HG02763 (cell line): ENCODE results near the gene SIM1.

Experiments
- ATAC-seq: cut with Tn5 transposase; IDR thresholded peaks from one replicate; pipeline ENCODE4 v1.9.1; 2021; ENCODE audit warnings: mild to moderate bottlenecking, moderate library complexity; ENCODE audit not compliant: unreplicated experiment

The SIM1 gene

DNA sequence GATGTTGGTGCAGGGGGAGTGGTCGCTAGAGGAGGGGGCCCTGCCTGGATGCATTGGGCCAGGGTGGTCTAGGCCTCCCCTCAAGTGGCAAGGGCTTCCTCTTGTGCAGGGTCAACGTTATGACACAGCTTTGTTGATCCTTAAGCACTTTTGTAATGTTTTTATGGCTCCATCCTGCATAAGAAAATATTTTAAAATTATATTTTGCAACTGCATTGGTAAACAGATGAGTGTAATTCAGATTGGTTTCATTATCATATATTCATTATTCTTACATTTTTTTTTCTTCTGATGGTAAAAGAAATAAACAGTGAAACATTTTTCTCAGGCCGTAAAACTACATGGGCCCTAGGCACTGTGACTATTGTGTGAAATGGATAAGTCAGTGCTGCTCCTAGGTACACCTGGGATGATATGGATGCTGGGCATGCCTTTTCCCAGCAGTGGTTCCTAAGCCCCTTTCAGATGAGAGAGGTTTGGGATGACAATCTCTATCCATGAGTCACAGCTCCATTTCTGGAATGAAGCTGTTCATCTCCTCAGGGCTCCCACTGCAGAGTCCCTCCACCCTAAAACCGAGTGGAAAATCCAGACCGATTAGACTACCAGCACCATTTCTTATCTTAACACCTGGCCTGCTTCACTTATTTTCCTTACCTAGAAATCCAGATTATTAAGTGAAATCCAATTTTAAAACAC lies 5.8 kb upstream of the SIM1 start:
- ATAC-seq = no peak

DNA sequence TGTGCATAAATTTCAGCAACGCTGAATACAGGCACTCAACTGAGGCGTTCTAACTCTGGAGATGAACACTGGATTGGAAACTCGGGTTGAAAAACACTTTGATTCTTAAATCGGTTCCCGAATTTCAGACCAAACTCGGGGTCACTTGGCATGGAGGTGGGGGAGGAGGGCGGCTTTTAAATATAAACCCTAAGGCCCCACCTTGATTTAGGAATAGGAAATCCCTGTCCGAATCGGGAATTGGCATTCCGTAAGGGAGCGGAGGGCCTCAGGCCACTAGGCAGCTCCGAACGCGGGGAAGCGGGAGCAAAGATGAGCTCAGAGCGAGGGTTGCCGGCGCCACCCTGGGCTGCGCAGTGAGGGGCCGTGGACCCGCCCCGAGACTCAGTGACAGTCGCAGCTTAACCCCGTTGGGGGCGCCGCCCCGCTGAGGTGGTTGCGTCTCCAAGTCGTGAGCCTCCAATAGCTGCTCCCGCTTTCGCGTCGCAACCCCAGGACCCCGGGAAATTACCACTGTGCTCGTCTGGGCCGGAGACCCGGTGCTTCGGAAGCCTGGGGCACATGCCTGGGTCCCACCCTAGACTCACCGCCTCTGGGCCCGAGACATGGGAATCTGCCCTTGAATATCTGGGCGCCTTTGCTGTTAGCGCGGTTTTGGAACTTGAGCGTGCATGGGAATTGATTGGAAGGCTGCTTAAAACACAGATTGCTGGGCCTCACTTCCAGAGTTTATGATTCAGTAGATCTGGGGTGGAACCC lies 4.6 kb upstream of the SIM1 start:
- no peak for ATAC-seq

DNA sequence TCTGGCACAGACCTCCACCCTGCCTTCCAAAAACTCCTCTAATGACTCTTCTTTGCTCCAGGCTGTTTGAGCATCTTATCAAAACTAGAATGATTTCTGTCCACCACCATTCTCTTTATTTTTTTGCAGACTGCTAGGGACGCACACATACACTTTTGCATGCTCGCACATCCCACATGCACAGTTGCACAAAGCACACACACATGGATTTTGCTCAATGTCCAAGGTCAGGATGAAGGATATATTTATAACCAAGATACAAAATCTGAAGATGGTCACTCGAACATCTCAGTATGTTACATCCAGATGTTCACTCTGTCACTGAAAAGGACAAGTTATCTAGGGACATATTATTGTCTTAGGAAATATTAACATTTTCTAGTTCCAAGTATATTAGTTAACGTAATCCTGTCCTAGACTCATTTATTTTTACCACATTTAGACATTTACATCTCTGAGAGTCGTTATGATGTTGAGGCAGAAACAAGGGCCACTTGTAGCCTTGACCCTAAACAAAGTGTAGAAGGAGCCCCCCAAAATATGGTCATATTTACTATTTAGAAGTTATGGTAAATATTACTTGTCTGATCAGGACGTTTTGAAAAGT lies 3.4 kb upstream of the SIM1 start:
- no peak for ATAC-seq

DNA sequence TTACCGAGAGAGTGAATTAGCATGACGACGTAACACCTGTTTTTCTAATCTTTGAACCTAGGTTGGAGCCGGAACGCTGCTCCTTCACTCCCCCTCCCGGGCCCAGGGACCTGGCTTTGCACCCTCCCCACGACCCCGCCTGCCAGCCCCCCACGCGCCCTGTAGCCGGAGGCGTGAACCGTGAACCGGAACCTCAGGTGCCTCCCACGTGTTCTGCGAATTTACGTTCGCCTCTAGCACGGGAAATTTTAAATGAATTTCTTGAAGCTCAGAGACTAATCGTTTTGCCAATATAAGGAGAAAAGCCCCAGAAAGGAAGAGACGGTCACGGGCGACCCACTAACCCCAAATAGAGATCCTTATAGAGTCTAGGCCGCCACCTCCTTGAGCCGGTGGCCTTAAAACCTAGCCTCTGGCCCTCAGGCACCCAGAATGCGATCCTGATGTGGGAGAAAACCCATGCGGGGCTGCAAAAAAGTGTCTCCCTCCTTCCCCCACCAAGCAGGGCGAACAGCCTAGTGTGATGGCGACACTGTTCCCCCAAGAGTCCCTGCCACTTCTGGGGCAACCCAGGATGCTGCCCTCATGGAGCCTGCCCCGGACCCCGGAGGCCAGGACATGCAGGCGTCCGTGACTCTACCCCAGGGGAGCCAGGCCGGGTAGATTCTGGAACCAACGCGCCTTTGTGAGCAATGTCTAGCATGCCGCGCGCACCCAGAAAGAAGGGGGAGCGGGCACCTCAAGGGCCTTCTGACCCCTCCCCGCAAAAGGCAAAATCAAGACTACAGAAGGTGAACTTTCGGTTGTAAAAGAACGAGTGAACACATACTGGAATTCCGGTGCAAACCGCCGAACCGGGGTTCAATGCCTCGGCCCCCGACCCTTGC lies 2.7 kb upstream of the SIM1 start:
- no peak for ATAC-seq

DNA sequence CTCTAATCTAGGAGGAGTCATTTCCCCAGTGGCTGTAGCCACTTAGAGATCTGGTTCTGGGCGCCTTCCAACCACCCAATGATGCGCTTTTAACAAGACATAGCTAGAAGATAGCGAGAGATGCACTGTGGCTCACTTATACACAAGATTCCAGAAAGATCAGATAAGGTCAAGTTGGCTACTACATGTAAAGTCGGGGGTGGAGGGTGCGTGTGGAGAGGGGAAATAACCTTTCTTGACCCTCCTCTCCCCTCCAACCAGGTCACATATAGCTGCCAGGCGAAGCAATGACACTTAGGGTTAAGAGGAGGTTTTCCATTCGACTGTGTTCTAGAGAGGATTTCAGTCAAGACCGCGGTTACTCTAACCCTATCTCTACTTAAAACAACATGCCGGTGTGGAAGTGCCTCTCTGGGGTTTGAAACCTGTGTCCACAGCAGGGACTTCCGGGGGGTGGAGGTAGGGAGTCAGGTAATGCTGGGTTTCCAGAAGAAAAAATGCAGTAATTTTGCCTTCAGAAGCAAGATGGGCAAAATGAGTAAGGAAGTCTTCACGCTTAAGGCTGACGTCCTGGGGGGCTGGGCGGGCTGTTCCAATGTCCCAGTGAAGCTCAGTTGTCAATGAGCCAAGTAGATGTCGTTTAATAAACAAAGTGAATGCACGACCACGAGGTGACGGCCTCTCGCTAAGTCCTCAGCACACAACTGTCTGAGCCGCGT lies 1.8 kb upstream of the SIM1 start:
- ATAC-seq = no peak

DNA sequence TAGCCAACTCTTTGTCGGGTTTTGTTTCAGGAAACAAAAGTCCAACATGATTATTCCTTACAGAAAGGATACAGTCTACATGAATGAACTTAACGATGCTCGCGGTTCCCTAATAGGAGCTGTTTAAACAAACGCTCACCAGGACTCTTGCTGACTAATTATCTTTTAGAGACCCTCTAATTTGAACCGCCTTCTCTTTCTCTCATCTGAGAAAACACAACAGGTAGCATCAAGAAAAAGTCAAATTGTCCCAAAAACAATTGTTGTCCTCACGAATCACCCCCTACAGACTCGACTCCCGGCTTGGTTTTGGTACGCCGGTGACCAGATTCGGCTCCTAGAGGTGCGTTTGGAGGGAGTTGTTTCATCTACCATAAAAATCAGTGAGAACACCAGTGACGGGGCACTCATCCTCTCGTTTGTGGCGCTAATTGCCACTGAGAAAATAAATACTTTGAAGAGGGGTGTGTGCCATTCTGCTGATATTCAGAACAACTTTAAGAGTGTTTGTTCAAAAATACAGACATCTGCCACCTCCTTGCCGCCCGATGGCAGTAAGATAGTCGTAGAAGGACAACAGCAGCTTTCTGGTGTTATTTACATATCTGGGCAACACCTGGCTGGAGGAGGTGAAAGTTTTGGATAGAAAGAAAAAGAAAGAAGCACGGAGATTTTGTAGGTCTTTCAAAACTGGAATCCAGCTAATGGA lies 1.1 kb upstream of the SIM1 start:
- ATAC-seq = no peak

DNA sequence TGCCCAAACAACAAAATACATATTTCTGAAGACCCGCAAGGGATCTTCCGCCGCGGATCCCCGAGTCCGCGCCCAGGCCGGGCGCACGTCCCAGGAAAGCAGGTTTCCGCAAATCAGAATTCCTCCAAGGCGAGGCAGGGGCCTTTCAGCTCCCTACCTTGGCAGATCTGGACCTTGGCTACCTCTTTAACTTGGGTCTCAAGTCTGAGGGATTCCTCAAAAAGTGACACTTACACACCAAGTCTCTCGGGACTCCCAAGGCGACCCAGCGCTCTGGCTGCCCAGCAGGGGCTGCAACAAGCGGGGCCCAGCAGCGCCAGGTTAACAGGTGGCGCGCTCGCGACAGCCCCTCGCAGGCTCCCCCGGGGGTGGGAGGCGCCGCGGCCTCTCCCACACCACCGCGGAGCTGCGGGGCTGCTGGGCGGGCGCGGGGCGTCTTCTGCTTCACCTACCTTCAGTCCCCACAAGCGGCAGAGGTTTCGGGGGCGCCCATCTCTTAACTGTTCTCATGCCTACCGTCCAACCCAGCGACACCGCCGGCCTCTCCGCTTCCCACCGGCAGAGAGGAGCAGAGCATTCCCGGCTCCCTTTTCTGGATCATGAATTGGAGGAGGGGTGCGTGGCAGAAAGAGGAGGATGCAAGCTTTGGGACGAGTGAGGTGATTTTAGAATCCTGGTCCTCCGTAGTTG lies 414 bp downstream of the SIM1 start:
- ATAC-seq = no peak

DNA sequence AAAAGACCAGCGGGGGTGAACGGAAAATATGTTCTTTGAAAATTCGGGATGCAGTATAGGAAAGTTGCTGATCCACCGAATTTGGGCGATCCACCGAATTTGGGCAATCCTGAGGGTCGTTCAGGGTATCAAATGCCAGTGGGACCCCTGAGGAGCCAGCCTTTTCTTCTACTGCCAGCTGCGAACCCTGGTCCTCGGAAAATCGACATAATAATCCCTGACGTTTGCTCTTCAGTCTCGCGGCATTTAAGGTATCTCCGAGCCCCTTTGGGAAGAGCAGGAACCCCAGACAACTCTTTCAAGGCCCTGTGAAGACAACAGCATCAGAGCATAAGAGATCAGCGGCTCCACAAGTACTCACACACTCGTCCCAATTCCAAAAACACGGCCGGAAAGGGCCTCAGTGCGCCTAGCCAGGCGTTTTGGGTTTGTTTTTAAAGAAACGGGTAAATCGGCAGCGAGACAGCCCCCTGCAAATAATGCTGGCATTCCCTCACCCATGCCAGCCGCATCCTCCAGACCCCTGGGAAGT lies 1.0 kb downstream of the SIM1 start:
- ATAC-seq = no peak

DNA sequence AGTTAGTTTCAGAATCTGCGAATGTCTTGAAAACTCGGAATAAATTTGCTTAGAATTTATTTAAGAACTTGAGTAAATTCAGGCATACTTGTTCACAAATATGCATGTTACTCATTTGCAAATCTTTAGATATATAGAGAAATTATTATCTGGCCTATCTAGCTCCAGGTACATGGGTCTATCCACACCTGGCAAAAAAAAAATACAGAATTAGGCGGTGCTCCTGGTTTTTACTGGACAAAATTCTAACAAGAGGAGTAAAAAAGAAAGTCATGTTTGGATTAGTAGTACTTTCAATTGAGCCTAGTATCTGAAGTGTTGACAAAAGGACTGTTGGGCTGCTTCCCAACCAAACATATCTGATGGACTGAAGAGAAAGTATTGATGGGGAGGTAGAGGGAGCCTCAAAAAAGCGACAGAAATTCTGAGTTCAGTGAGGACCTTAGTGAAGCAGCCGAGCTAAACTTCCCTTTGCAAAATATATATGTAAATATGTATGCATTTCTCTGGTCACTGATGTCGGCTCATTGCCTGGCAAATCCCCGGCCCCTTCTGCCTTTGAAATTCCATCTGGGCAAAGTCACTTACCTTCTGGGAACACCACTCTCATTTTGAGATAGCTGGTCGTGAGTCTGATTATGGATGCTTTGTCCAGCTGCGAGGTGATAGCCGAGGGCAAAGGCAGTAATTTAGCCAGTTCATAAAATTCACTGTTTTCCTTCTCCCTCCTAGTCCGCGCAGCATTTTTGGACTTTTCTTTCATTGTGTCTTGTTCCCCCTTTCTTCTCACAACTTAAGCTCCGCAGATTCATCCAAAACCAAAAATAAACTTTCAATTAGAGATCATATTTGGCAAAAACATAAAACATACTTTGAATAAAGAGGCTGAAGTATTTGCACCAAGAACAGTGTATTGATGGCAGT lies 1.8 kb downstream of the SIM1 start:
- no peak for ATAC-seq

DNA sequence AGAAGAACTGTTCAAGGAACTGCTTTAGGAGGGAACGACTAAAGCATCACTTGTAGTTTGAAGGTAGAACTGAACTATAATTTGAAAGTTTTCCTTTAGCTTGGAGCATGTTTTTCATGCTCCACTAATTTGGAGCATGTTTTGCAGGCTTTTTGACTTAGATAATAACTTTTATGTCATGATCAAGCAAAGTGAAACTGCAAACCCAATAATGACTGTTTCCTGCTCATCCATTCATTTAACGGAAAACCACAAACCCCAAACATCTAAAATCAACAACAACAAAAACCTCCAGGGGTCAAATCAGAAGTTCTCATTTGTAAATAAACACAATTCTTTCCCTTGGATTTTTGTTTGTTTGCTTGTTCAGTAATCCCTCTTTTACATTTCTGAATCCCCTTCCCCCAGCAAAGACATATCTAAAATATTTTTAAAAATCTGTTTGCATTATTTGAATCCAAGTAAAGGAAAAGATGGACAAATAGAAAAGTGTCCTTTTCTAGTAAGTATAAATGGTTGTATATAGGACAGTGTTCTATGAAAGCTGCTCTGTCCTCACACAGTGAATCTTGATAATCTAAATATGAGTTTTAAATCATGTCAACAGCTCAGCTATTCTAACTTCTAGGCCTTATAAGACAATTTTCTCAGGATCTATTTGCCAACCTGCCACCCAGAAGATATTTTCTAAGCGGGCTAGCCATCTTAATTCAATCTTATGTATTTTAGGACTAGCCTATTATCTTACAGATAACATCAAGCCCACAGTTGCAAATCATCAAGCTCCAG lies 2.6 kb downstream of the SIM1 start:
- no peak for ATAC-seq

DNA sequence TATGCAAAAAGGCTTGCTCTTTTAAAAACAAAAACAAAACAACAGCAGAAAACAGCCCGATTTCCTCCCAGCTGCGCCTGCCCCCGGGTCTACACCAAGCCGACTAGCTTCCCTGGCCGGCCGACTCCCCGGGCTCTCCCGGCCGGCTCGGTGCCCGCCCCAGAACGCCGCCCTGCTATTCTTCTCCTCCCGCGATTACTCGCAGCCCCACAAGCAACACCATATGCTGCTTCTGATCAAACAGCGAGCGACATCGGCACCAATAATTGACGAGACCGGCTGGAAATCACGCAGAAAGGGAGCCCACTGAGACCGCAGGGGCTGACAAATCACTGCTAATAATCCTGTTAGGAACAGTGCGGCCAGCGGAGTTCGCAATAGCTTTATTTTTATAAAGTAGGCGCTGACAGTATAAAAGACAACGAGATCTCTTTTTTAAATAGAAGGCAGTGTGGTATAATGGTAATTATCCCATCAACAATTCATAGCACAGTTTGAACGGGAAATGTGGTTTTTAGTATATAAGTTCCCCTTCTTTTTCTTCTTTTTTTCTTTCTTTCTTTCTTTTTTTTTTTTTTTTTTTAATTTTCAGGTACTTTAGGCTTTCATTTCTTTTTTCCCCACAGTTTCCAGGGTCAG lies 3.3 kb downstream of the SIM1 start:
- ATAC-seq = no peak

DNA sequence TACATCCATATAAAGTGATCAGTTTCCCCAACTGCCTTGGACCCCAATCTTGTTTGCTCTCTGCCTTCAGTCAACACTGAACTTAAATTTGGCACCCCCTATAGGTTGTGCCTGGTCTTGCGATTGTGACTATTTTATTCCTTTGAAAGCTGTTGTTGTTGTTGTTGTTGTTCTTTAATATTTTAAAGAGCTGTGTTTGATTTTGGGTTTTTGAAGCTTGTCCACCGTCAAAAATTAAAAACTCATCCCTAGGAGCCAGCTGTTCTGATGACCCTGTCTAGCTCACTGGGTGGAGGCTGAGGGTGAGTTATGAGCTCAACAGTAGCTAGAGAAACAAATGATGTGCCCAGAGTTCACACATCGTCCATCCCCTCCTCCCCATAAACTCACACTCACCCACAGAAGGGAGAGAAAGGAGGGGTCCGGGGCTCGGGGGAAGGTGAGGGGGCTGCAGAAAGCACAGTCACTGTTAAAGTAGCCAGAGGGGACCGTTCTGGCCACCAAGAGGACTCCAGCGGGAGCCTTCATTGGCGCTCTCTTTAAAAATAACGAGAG lies 4.0 kb downstream of the SIM1 start:
- ATAC-seq = no peak

DNA sequence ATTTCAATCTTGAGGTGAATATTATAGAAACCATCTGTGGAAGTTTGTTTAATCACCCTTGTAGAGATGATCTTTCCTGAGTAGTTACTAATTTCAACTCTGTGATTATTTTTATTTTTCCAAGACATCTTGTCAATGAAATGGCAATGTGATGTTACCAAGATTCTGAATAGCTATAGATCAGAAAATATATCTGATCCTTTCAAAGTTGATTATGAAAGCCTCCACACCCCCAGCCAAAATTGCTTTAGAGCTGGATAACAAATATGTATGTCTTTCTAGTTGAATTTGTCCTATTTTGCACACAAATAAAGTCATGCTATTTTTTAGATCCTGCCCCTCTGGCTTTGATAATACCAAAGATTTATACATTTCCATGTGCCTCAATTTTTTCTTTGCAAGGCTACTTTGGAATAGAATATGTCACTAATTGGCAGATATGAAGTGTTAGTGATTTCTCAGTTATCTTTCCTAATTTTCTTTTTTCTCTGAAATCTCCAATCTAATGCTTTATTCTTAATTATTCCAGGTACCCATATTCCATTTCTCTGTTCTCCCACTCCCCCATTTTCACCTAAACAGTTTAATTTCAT lies 5.0 kb downstream of the SIM1 start:
- ATAC-seq = no peak

DNA sequence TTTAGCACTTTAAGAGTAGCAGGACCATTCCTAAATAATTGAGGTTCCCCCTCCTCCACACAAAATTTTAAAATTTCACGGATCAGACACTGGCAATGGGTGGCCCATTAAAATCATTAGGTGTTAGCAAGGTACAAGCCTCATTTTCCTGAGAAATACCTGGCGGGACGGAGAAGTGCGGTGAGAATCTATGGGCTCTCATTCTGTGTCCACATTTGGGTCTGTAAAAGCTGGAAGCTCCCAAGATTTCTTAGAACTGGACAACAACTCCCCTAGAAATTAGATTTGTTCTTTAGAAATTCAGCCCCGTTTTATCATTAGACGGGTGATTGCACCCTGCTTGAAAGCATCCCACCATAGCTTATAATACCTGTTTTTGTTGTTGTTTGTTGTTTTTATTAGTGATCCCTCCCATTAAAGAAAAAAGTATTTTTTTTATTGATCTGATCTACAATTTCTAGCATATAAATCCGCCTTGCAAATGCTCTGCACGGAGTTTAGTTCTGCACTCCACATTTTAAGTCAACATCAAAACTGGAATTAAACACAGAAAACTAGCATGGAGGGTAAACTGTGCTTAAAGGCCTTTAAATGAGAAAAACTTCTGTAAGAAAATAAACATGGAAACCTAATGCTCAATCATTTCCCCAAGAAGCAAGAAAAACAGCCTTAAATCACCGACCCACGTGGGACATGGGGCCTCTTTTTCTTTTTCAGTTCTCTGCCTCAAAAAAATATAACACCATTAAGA lies 5.7 kb downstream of the SIM1 start:
- ATAC-seq = no peak

DNA sequence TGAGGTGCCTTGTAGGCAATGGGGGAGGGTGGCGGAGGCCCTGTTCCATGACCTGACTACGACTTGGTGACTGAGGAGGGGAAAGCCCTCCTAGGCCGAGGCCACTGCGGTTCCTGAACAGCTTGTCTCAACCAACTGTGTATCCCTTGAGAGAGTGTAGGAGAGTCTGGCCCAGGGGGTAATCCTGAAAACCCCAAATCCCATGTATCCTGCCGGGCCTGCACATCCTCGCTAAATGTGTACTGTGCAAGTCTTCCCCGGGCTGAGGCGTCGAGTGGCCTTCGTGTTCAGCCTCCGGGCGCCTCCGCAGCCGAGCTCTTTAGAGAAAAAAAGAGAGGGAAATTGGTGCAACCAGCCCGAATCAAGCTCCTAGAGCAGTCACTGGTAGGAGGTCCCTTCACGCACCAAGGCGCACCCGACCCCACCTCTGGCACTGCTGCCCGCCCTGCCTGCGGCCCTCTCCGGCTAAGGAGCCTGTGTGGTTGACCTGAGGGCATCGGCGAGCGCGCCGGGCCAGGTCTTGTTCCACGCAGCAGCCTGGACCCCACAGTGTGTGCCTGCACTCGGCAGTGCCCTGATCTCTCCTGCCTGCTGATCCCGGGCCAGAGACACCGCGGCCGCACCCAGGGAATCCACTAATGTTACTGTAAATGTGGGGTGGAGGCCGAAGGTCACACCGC lies 7.3 kb downstream of the SIM1 start:
- no peak for ATAC-seq
